Karpas-422 (cell line): ENCODE measurements around the gene TNNT3. TPM values are rescaled to one million over a fixed set of nuclear protein-coding genes. Genes with fewer than 3 reads are reported as not detected.

Experiments used
- DNase-seq: peaks from one replicate; pipeline ENCODE4 v3.0.0-alpha.2; 2015
- H2AFZ ChIP-seq: fragments of 200-600 bp; sonication (generic); 2 replicates; pipeline ENCODE4 v1.6.1; 2014; ENCODE audit warnings: antibody characterized with exemption, low read length, mixed read lengths
- H3K27ac ChIP-seq: fragments of 200-600 bp; sonication (generic); 2 replicates; pipeline ENCODE4 v1.5.1; 2014; ENCODE audit warnings: mild to moderate bottlenecking, low read length, moderate library complexity
- H3K27me3 ChIP-seq: fragments of 200-600 bp; sonication (generic); 2 replicates; pipeline ENCODE4 v1.6.1; 2014; ENCODE audit warnings: low read length, mixed read lengths
- H3K36me3 ChIP-seq: fragments of 200-600 bp; sonication (generic); 2 replicates; pipeline ENCODE4 v1.6.1; 2014; ENCODE audit warnings: low read length, mixed read lengths; ENCODE audit not compliant: insufficient read depth
- H3K4me1 ChIP-seq: fragments of 200-600 bp; sonication (generic); 2 replicates; pipeline ENCODE4 v1.6.1; 2014; ENCODE audit warnings: mild to moderate bottlenecking, low read length, mixed read lengths
- H3K4me2 ChIP-seq: fragments of 200-600 bp; sonication (generic); 2 replicates; pipeline ENCODE4 v1.6.1; 2014; ENCODE audit warnings: low read length, low read depth, mild to moderate bottlenecking; ENCODE audit not compliant: poor library complexity, severe bottlenecking
- H3K4me3 ChIP-seq: fragments of 200-600 bp; sonication (generic); 2 replicates; pipeline ENCODE4 v1.5.1; 2014; ENCODE audit warnings: mild to moderate bottlenecking, antibody characterized with exemption, low read length, mixed read lengths
- H3K79me2 ChIP-seq: fragments of 200-600 bp; sonication (generic); 2 replicates; pipeline ENCODE4 v1.6.1; 2014; ENCODE audit warnings: mild to moderate bottlenecking, low read length, mixed read lengths
- H3K9ac ChIP-seq: fragments of 200-600 bp; sonication (generic); 2 replicates; pipeline ENCODE4 v1.6.0; 2014; ENCODE audit warnings: low read length
- H3K9me2 ChIP-seq: fragments of 200-600 bp; sonication (generic), shearing (Covaris generic); replicated peaks from 2 replicates; pipeline ENCODE4 v1.6.0; 2014; ENCODE audit warnings: mild to moderate bottlenecking, low read length, moderate library complexity; ENCODE audit not compliant: insufficient read depth
- H3K9me3 ChIP-seq: fragments of 300-700, 200-600 bp; sonication (generic); 2 replicates; pipeline ENCODE4 v1.6.1; 2014; ENCODE audit warnings: low read length, mixed read lengths
- H4K20me1 ChIP-seq: fragments of 200-600 bp; sonication (generic); 2 replicates; pipeline ENCODE4 v1.6.1; 2014; ENCODE audit warnings: mild to moderate bottlenecking, antibody characterized with exemption, low read length, low read depth; ENCODE audit not compliant: insufficient read depth
- total RNA-seq: library from RNA; depleted of rRNA; stranded (reverse); fragments of >200 nt; shearing (Covaris generic); gene quantifications from 2 replicates; pipeline ENCODE4 v1.2.3, GENCODE V29; 2014; ENCODE audit warnings: low replicate concordance

The TNNT3 gene
- total RNA-seq, 1 experiment from 2014 or later = not detected

DNA sequence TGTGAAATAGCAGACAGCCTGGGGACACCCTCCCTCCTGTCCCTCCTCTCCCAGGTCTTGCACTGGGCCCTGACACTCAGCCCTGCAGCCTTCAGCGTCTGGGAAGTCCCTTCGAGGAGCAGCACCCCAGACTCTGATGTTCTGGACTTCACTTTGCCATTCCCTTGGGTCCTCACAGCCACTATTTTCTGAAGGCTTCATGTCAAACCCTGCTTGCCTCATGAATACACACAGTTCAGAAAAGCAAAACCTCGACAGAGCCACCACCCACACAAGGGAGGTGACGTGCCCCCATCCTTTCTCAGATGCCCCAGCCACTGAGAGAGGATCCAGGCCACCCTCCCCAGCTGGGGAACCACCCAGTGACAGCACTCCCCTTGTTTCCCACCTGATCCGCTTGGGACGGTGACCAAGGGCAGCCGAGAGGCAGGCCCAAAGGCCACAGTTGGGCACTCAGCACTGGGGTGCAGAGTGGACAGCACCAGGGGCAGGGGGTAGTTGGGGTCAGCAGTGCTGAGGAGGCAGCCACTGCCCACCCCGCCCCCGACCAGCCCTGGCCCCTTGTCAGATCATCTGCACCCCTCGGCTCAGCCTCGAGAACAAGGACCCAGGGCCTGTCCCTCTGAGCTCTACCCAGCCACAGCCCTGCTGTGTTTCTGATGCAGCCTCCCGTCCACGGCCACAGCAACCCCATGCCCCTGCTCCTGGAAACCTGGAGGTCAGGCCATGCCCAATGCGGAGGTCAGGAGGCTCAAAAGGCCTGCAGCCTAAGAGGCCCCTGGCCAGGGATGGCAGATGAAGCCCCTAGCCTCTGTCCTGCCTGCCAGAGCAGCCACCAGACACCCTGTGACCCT, 3.1 kb upstream of the TNNT3 start:
- DNase-seq = no peak
- no peaks in the 10 kb centered on the region for H3K4me1 ChIP-seq
- H3K4me2 ChIP-seq = no peak overlapping the region
- no peak overlapping the region for H3K27ac ChIP-seq
- no peaks in the 10 kb centered on the region for H3K27me3 ChIP-seq
- H2AFZ ChIP-seq = no peak overlapping the region
- H3K4me3 ChIP-seq = no peak overlapping the region
- no peak overlapping the region for H3K9ac ChIP-seq
- H3K9me2 ChIP-seq = no peaks in the 10 kb centered on the region
- no peaks in the 10 kb centered on the region for H3K36me3 ChIP-seq
- H3K9me3 ChIP-seq = no peaks in the 10 kb centered on the region
- H4K20me1 ChIP-seq = no peaks in the 10 kb centered on the region
- H3K79me2 ChIP-seq = no peaks in the 10 kb centered on the region

DNA sequence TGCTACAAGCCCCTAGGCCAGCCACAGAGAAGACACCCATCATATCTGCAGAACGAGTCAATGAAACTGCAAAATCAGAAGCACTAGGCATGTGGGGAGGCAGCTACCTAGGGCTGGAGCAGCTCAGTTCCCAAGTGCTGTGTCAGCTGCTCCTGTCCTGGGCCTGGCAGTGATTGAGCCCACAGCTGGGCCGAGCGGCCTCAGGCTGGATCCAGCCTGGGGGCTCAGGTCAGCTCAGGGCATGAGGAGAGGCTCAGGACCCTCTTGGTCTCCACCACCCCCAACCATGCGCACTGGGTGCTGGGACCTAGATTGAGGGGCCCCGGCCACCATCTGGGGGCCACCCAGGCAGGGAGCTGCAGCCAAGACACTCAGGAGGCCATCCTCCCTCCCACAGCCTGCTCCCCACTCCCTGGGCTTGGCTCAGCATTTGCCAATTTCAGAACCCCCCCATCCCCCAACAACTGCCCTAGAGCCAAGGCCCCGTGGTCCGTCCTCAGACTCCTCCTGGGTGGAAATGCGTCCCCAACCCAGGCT, 2.4 kb upstream of the TNNT3 start:
- no peak overlapping the region for H3K4me2 ChIP-seq
- H4K20me1 ChIP-seq = no peaks in the 10 kb centered on the region
- H3K36me3 ChIP-seq = no peaks in the 10 kb centered on the region
- H3K27me3 ChIP-seq = no peaks in the 10 kb centered on the region
- no peak overlapping the region for H3K4me3 ChIP-seq
- H3K9me3 ChIP-seq = no peaks in the 10 kb centered on the region
- no peak for DNase-seq
- no peak overlapping the region for H3K27ac ChIP-seq
- H2AFZ ChIP-seq = no peak overlapping the region
- H3K4me1 ChIP-seq = no peaks in the 10 kb centered on the region
- H3K79me2 ChIP-seq = no peaks in the 10 kb centered on the region
- H3K9ac ChIP-seq = no peak overlapping the region
- H3K9me2 ChIP-seq = no peaks in the 10 kb centered on the region

DNA sequence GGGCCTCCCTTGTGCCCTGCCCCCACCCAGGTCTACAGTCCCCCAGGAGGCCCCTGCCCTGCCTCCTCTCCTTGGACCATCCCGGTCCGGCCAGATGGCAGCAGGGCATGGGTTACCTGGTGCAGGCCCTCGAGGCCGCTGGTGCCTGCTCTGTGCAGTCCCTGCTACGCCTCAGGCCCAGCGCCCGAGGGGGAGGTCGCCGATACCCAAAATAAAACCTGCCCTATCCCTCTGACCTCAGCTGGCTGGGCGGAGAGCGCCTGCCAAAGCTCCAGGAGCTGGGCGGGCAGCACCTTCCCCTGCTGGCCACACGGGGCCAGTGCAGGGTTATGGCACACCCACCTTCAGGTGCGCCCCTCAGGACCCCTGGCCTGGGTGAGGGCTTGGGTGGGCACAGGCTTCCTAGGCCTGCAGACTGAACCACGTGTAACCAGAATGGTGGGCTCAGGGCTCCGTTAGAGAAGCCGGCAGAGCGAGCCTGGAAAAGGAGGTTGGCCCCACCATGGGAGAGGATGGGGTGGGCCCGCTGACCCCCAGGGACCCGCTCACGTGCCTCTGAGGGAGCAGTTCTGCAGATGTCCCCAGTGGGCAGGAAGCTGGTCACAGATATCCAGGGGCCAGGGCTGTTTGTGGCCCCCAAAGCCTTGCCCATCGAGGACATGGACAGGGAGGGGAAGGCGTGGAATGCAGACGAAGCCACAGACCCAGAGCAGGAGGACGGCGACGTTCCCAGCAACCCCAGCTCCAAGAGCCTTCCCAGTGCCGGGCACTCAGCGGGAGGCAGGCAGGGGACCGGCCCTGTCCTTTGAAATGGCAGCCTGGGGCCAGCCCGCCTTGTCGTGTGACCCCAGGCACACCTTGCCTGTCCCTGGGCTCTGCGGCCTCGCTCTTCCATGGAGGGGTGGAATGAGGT, 1.7 kb upstream of the TNNT3 start:
- H3K9me3 ChIP-seq = no peaks in the 10 kb centered on the region
- H3K4me3 ChIP-seq = no peak overlapping the region
- no peaks in the 10 kb centered on the region for H3K27me3 ChIP-seq
- no peaks in the 10 kb centered on the region for H3K9me2 ChIP-seq
- H3K9ac ChIP-seq = no peak overlapping the region
- H3K79me2 ChIP-seq = no peaks in the 10 kb centered on the region
- no peaks in the 10 kb centered on the region for H3K4me1 ChIP-seq
- H3K36me3 ChIP-seq = no peaks in the 10 kb centered on the region
- no peak for DNase-seq
- no peaks in the 10 kb centered on the region for H4K20me1 ChIP-seq
- no peak overlapping the region for H3K27ac ChIP-seq
- no peak overlapping the region for H3K4me2 ChIP-seq
- no peak overlapping the region for H2AFZ ChIP-seq

DNA sequence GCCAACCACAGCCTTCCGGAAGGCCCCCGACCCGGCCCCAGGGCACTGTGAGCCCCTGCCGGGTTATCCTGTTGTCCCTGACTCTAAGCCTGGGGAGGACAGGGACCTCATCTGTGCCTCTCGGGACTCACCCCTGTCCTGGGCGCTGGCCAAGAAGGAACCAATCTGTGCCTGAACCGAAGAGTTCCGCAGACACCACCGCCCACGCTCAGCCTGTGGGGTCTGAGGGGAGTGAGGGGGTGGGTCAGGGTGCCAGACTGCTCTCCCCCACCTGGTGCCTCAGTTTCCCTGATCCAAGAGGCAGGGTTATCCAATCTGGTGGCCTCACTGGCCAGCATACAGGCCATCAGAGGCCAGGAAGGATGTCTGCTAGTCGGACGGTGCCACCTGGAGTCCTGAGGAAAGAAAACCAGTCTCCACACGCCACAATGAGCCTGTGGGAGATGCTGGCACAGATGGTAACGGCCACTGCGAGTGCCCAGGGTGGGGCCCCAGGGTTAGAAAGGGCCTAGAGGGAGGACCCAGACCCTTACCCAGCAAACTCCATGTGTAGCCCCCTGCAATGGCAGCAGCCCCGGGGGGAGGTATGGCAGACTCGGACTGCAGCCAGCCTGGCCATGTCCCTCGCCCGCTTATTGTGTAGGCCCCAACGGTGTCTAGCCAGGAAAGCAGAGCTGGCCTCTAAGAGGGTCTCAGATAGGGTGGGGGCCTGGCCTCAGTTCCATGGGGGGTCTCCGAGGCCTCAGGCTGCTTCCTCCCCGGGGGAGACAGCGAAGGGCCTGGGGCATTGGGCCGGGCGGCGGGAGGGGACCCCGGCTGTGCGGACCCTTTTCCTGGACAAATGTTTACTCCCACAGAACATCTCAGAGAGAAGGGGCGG, 827 bp upstream of the TNNT3 start:
- H2AFZ ChIP-seq = no peak overlapping the region
- no peaks in the 10 kb centered on the region for H3K4me1 ChIP-seq
- H3K27me3 ChIP-seq = no peaks in the 10 kb centered on the region
- H3K27ac ChIP-seq = no peak overlapping the region
- no peaks in the 10 kb centered on the region for H3K36me3 ChIP-seq
- no peak for DNase-seq
- no peaks in the 10 kb centered on the region for H3K9me3 ChIP-seq
- H3K4me3 ChIP-seq = no peak overlapping the region
- H4K20me1 ChIP-seq = no peaks in the 10 kb centered on the region
- no peak overlapping the region for H3K4me2 ChIP-seq
- H3K9me2 ChIP-seq = no peaks in the 10 kb centered on the region
- no peak overlapping the region for H3K9ac ChIP-seq
- H3K79me2 ChIP-seq = no peaks in the 10 kb centered on the region

DNA sequence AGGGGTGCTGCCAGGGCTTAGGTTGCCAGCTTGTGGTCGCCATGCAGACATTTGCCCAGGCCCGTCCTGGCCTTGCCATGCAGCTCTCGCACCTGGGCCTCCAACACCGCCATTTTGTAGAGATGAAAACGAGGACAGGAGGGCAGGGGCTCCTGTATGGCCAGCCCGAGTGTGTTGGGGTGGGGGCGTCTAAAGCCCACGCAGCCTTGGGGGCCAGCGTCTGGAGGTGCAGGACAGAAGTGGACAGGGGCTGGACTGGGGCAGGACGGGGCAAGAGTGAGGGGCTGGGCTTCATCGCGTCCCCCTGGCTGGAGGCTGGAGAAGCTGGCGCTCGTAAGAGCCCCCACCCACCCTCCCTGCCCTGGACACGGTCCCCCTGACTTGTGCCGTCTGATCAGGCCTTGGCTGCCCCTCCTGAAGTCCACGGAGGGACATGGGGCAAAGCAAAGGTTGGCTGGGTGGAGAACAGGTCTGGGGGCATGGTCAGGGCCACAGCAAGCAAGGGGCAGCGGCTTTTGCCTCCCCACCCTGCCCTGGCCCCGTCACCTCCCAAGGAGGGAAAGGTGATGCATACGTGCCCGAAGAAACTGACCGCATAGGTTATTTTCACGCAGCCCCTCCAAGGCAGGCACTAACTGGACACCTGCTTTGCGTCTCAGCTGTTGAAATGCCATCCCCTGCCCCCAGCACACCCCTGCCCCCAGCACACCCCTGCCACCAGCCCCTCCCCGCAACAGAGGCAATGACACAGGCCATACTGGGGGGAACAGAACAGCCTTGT, 815 bp downstream of the TNNT3 start:
- Histone ChIP-seq H3K27ac (no peak overlapping the region), H3K36me3 (no peaks in the 10 kb centered on the region), H2AFZ (no peak overlapping the region), H3K4me1 (no peaks in the 10 kb centered on the region), H3K79me2 (no peaks in the 10 kb centered on the region), H3K9me2 (no peaks in the 10 kb centered on the region), H3K9me3 (no peaks in the 10 kb centered on the region), H4K20me1 (no peaks in the 10 kb centered on the region), H3K4me2 (no peak overlapping the region), H3K9ac (no peak overlapping the region), H3K4me3 (no peak overlapping the region), H3K27me3 (no peaks in the 10 kb centered on the region)
- DNase-seq = no peak

DNA sequence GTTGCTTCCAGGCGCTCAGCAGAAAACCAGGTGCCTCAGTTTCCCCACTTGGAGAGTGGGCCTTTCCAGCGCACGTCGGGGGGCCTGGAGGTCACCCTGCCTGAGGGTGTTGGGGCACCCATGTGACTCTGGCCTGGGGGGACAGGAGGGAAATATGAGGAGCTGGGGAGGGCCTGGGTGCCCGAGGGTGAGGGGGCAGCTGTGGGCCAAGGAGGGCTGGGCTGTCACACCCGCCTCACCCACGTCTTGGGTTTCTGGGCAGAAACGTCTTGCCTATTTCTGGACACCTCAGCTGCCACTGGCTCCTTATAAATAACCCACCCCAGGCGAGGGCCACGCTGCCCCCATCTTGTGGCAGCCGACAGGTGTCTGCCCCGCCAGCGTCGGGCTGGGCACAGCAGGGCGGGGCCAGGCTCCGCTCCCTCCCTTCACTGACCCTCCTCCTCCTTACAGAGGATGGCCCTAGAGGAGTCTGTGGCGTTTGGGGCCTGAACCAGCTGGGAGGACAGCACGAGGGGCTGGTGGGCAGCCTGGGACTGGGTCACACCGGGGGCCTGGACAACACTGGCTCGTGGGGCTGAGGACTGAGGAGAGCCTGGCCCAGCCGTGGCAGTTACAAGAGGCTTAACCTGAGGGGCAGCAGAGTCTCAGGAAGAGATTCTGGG, 1.5 kb downstream of the TNNT3 start:
- DNase-seq = no peak
- H3K4me2 ChIP-seq = no peak overlapping the region
- H3K9me2 ChIP-seq = no peaks in the 10 kb centered on the region
- no peak overlapping the region for H2AFZ ChIP-seq
- no peak overlapping the region for H3K9ac ChIP-seq
- H3K9me3 ChIP-seq = no peaks in the 10 kb centered on the region
- no peaks in the 10 kb centered on the region for H3K4me1 ChIP-seq
- H3K27ac ChIP-seq = no peak overlapping the region
- H4K20me1 ChIP-seq = no peaks in the 10 kb centered on the region
- no peaks in the 10 kb centered on the region for H3K79me2 ChIP-seq
- no peak overlapping the region for H3K4me3 ChIP-seq
- H3K27me3 ChIP-seq = no peaks in the 10 kb centered on the region
- H3K36me3 ChIP-seq = no peaks in the 10 kb centered on the region

DNA sequence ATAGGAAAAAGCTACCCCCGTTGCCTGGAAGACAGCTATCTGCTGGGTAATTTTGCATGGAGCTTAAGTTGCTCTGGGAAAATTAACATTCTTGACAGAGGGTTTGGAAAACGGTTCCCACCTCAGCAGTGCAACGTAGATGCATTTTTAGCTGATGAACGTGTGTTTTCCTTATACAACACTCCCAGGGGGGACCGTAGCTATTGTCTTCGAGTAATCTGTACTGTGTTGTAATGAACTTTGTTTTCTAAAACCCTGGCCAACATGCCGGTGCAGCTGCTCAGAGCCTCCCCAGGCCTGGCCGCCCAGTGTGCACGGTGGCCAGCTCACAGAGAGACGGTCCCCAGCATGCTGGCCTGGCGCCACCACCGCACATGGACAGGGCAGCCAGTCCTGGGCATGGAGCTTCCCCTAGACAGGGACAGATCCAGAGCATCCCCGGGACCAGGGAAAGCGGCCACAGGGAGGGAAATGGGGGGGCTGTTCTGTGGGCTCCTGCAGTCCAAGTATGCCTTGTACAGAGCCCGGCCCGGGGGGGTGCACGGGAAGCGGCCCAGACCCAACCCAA, 2.2 kb downstream of the TNNT3 start:
- Histone ChIP-seq H3K9me2 (no peaks in the 10 kb centered on the region), H3K27ac (no peak overlapping the region), H3K9me3 (no peaks in the 10 kb centered on the region), H3K79me2 (no peaks in the 10 kb centered on the region), H4K20me1 (no peaks in the 10 kb centered on the region), H3K27me3 (no peaks in the 10 kb centered on the region), H3K9ac (no peak overlapping the region), H2AFZ (no peak overlapping the region), H3K4me1 (no peaks in the 10 kb centered on the region), H3K36me3 (no peaks in the 10 kb centered on the region), H3K4me3 (no peak overlapping the region), H3K4me2 (no peak overlapping the region)
- no peak for DNase-seq
